SIG-M5 treated with dmso at 0.1 percent for 504 hours (cell line): Measurements from ENCODE around the gene KLK10.
A peak's percentile ranks its signal among the peaks of the same experiment; 100 is the strongest.

Experiments
- DNase-seq: peaks from one replicate; lab custom pipeline; 2025; ENCODE audit not compliant: unreplicated experiment; lab: John Stamatoyannopoulos, UW

KLK10 gene

DNA sequence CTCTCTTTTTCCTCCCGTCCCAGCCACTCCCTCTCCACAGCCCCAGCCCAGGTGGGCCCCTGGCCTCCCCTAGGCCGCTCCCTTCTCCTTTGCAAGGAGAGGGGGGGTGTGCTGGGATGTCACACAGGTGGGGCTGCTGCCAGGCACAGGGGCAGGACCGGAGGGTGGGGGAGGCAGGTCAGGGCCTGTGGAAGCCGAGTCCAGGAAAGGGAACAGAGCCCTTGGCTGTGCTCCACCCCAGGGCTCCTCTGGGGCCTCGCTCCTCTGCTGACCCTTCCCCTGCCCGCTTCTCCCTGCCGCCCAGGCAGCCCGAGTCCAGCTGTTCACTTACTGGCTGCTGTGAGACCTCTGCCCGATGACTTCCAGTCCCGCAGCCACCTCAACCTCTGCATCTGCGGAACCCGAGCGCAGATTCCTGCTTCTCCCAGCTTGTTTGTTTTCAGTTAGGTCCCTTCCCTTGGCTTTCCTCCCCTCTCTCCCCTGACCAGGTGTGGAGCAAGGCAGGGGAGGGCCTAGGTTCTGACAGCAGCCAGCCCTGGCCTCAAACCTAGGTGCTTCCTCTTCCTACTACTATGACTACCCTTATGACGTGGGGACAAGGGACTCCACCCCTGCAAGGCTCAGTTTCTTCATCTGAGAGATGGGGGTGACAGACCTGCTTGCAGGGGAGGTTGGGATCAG is 7.8 kb upstream of the KLK10 start:
- DNase-seq: no peak

DNA sequence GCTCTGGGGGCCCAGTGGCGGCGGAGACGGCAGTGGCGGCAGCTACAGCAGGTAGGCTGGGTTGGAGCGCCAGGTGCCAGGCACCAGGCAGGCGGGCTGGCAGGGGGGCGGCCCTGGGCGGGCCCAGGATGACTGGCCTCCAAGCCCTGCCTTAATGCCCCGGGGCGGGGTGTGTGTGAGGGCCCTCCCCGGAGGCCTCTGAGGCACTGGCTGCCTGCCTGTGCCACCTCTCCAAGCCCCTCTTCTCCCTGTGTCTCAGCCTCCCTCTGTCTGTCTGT is 7.0 kb upstream of the KLK10 start, which contains the start of gene KLK11:
KLK11 (minus strand) TSS at position 63 of the 278 bp plus-strand sequence. CDS start 985 bp downstream, outside the sequence.
- no peak for DNase-seq

DNA sequence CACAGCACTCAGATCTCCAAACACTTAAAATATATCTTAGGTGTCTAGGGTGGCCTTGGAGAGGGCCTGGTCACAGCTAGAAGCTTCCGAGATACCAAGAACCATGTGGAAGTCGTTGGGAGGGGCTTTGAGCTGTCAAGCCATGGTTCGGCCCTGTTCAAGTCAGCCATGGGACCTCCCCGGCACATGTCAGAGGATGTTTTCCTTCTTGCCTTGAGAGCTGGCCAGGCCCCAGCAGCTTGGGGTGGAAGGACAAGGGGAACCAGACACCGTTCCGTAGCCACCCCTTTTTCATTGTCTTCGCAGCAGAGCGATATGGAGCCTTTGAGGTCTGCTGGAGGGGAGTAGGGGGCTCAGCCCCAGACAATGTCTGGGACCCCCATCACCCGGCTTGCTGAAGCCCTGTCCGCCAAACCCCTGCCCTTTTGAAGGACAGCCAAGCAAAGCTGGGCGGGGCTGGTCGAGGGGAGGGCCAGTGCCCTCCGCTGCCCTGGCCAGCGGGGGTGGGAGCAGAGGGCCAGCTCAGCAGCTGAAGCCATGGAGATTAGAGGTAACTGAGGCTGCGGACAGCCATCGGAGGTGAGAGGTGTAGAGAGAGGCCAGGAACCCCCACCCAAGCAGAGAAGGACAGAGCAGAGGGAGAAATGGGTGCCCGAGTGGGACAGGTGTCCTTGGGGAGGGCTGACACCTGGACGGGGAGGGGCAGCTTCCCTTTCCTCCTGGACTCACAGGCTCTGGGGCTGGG is 6.5 kb upstream of the KLK10 start:
- no peak for DNase-seq

DNA sequence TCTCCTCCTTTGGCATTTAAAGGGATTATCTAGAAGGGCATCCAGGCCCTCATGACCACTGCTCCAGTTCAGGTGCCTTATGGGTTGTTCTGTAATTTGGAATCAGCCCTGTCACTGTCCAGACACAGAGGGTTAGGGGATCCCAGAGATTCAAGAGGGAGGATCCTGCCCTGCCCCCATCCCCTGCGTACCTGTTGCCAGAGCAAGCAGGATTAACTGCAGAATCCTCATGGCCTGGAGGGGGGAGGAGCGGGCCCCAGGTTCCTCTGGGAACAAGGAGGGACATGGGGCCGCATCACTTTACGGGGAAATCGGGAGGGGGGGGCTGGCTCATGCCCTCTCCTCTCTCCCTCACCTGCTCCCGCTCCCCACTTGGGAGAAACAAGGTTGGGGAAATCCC is 5.9 kb upstream of the KLK10 start:
- DNase-seq: no peak

DNA sequence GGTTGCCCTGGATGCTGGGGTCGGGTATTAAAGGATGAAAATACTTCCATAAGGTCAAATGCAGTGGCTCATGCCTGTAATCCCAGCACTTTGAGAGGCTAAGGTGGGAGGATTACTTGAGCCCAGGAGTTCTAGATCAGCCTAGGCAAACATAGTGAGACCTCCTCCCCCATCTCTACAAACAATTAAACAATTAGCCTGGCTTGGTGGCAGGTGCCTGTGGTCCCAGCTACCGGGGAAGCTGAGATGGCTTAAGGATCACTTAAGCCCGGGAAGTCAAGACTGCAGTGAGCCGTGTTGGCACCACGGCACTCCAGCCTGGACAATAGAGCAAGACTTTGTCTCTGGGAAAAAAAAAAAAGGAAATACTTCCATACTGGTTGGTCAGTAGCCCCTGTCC is 5.4 kb upstream of the KLK10 start:
- DNase-seq: no peak

DNA sequence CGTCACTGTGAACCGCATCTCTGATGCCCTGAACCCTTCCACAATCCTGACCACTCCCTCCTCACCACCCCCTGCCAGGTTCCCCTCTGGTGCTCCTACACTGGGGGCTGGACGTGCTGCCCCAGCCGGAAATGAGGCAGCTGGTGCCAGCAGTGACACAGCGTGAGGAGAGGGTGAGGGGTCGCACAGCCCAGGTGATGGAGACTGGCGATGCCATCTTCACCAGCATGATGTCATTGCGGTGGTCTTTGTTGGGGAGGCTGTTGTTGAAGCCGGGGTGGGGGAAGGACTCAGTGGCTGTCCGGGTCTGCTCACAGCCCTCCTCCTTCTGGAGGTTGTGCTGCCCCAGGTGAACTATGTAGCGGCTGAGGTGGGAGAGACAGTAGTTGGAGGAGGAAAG is 4.4 kb upstream of the KLK10 start:
- DNase-seq: no peak

DNA sequence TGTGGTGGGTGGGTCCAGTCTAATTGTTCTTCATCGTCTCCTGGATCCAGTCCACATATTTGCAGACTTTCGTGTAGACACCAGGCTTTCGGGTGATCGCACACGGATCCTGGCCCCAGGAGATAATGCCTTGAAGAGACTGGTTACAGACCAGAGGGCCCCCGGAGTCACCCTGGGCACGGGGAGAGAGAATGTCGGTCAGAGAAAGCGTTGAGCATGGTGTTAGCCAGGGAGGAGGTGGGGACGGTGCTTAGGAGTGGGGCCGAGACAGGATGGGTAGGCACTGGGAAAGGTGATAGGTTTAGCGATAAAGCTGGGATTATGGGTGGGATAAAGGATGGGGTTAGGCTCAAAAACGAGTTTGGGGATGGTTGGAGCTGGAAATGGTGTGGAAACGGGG is 3.0 kb upstream of the KLK10 start:
- no peak for DNase-seq

DNA sequence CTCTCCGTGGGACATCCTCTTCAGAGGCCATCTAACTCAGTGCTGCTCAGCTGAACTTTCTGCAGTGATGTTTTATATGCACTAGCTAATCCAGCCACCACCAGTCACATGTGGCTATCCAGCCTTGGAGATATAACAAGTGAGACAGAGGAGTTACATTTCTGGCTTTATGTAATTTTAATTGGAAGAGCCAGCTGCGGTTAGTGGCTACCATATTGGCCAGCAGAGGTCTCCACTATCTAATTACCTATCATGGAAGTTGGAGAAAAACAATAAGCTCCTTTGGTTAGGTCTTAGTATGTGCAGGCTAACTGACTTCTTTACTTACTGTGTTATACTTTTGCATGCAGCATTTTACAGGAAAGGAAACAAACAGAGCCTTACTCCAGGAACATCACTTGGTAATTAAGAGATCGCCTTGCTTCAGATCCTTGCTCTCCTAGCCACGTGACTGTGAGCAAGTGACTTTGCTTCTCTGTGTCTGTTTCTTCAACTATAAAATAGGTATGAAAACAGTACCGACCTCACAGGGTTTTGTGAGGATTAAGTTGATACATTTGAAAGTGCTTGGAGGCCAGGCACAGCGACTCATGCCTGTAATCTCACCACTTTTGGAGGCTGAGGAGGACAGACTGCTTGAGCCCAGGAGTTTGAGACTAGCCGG is 1.6 kb upstream of the KLK10 start:
- peak; percentile 57 for DNase-seq

DNA sequence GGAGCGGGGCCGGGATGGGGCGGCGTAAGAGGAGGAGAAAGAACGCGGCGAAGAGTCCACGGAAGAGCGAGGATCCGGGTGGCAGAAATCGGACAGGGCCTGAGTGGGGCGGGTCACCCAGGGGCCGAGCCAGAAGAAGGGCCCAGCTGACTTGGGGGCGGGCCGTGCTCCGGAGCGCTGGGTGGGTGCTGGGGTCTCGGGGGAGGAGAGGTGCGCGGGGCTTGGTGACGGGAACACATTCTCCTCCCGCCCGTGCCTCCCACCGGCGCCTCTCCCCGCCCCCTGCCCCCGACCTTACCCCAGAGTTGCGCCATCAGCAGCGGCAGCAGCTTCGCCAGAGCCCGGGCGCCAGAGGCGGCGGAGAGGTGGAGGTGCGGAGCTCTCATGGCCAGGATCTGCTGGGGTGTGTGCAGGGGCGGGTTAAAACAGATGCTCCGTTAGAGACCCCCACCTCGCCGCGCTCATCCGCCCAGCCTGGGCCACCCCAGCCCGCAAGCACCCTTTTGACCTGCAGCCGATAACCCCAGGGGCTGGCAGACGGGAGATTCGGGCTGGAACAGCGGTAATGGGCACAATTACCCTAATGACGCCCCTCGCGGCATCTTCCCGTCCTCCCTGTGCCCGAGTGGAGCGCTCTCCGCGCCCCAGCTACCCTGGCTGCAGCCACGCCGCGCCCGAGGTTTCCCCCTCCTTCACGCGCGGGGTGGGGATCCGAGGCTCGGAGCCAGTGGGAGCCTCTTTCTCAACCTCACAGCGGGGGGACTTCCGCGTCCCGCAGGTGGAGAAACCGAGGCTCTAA is 565 bp downstream of the KLK10 start:
- DNase-seq: peak; percentile 5

DNA sequence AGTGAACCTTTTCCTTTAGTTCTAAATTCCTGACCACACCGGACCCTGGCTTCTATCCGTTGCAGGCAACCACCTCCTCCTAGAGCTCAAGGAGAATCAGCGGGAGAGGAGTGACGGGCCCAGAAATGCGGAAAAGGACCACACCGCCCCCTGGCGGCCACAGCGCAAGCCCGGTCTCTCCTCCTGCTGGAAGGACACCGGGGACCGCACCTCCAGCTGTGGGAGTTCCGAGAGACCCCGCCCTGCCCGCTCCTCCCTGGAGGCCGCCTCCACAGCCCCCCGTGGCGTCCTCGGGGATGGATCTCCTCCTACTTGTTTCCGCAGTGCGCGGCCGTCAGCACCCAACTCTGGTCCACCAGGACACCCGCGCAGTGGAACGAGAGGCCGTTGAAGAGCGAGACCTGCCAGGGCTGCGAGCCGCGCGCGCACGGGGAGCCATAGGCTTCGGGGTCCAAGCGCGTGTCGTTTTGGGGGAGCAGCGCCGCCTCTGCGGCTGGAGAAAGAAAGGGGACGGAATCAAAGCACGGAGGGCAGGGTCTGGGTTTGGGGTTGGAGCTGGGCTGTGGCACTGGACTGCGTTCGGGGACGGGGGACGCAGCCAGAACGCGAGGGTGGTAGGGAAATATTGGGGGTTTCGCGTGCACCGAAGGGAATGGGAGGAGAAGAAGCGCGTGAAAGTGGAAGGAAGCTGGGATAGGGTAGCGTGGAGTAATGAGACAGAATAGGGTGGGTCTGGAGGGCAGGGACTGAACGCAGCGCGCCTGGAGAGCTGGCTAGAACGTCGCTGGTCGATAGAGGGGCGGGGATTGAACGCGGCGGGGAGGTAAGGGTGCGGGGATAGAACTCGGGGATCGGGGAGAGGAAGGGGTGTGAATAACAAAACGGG is 2.5 kb downstream of the KLK10 start:
- DNase-seq: peak; percentile 37

DNA sequence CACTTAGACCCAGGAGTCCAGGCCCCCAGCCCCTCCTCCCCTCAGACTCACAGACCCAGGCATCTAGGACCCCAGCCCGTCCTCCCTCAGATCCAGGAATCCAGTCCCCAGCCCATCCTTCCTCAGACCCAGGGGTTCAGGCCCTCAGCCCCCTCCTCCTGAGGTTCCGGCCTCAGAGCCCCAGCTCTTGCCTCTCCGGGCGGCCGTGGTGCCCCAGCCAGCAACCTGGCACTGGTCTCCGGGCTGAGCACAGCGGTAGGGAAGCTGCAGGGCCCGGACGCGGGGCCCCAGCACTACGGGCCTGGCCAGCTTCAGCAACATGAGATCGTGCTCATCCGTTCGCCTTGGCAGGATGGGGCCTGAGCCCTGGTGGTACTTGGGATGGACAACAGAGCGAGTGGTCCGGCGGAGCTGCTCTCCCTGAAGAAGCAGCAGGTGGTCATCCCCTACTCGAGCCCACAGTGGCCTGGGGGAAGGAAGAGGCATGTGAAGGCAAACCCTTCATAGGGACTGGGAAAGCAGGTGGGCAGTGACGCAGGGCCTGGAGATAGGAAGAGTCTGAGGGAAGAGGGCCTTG is 3.7 kb downstream of the KLK10 start:
- no peak for DNase-seq

DNA sequence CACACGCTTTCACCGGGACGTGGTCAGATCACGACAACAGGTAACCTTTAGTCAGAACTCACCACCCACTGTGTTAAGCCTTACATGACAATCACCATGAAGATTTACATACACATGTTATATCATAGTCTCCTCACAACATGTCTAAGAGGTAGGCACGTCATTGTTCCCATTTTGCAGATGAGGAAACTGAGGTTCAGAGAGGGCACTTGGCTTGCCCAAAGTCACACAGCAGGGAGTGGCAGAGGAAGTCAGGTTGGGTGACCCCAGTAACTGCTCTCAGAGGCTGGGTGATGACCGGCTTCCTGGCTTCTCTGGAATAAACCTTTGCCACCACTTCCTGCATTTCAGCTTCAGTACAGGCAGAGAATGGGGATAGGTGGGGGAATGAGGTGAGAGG is 5.3 kb downstream of the KLK10 start:
- DNase-seq: no peak

DNA sequence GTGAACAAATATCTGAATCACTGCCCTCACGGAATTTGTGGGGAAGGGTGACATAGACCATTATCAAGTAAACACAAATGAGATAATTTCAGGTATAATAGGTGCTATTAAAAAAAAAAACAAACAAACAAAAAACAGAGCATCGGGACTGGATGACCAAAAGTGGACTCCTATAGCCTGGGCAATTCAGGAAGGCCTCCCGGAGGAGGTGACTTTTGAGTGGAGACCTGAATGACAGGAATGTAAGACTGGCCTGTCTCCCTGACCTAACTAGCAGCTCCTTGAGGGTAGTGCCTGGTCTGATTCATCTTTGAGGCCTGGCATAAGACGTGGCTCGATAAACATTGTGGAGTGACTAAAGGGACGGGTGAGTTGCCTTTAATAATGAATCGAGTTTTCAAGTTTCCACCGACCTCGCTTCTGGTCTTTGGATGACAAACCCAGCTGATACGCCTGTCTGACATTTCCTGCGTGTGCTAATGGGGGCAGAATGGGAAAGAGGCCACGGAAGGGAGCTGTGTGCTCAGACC is 6.8 kb downstream of the KLK10 start:
- DNase-seq: no peak

DNA sequence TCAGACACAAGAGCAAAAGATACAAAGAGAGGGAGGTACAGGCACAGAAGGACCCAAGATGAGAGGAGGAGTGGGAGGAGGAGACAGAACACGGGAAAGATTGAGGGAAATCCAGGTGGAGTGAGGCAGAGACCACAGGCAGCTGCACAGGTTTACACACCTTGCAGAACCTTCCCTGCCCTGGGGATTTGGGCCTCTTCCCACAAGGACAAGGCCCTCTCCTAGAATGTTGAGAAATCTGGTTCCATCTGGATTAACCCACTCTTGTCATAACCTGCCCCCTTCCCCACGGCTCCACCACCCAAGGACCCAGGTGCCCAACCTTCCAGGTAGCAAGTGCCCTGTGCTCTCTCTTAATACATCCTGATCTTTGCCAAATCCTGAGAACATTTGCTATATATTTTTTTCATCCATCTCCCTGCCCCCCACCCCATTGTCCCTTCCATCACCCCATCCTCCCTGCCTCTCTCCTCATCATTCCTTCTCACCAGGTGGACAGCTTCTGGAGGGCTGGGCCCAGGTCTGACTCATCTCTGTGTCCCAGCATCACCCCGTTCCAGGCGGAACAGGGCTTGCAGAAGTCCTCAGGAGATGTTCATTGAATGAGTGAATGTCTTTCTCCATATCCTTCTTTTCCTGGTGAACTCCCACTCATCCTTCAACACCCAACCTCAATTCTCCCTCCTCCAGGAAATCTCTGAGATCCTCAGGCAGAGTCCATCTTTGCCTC is 9.3 kb downstream of the KLK10 start:
- no peak for DNase-seq

DNA sequence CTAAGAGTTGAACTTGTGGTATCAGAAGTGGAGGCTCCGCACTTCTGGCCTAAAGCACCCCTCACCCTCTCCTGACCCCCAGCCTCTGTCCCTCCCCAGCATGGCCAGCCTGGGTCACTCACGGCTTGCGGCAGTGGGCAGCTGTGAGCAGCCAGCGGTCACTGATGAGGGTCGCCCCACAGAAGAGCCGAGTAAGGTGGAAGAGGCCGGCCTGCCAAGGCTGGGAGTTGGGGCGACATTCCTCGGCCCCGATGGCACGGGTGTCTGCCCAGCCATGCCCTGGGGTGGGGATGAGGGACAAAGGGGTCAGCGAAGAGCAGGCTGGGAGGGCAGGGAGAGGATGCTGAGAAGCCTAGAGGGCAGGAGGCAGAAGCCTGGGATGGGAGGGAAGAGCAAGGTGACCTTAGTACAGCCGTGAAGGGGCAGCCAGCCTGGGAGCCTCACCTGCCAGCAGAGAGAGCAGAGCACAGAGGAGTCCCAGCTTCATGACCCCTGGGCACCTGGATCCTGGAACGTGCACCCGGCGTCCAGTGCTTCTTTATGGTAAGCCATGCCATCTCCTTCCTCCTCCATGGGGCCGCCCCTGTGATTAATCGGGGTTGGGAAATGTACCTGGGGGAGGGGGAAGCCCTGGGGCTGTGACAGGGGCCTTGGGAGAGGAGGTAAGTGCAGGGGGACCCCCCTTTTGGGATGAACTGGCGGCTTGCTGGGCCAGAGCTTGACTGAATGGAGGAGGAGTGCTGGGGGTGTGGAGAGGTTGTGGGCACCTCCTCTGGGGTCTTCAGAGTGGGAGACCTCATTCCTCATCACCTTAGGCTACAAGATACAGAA is 10.2 kb downstream of the KLK10 start:
- no peak for DNase-seq

DNA sequence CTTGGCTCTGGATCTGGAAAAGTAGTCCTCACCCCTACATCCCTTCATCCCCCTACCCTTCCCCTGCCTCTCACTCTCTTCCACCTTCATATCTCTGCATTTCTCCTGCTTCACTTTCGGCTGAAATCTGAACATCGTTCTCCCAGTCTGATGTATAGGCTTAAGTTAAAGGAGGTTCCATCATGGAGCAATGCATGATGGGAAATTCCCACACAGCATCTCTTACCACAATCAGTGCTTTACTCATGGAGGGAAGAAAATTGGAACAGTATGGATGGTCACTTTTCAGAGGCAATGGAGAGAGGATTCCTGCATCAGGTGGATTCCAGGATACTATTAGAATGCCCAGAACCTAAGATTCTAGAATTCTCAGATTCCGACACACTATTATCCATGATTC is 12.0 kb downstream of the KLK10 start:
- DNase-seq: no peak

DNA sequence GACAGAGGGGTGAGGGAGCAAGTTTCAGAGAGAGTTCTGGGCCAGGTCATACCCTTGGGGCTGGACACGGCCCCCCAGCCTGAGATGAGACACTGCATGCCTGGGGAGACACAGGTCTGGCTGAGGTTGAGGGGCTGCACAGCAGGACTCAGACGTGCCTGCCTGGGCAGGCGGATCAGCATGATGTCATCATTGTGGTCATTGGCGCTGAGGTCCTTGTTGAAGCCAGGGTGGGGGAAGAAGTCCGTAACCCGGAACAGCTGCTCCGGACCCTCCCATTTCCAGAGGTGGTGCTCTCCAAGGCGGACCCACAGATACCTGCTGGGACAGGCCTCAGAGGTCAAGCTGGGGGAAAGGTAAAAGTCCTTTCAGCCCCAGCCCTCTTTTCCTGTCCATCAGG is 13.1 kb downstream of the KLK10 start:
- no peak for DNase-seq

DNA sequence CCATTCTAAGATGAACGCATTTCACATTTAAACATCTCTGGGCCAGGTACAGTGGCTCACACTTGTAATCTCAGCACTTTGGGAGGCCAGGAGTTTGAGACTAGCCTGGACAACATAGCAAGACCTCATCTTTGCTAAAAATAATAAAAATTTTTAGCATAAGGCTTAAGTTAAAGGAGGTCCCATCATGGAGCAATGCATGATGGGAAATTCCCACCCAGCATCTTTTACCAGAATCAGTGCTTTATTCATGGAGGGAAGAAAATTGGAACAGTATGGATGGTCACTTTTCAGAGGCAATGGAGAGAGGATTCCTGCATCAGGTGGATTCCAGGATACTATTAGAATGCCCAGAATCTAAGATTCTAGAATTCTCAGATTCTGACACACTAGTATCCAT is 14.3 kb downstream of the KLK10 start:
- no peak for DNase-seq

DNA sequence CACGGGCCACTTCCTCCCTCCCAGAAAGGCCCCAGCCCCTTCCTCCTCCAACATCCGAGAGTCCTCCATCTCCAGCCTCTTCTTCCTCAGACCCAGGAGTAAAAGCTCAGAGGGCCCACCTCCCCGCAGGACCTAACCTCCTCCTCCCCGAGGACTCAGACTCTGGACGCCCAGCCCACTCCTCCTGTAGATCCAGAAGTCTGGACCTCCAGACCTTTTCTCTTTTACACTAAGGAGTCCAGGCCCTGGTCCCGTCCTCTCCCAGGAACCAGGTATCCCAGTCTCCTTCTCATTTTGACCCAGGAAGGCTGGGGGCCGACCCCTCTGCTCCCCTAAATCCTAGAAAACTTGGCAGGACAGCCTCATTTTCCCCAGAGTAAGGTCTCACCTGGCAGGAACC is 16.2 kb downstream of the KLK10 start:
- DNase-seq: no peak
